Hippocampal formation (tissue), 2 donors: ENCODE results near the gene CCDC172.

Experiments
- DNase-seq, 2 donors: peaks; one replicate each; lab custom pipeline; 2025; lab: John Stamatoyannopoulos, UW

The CCDC172 gene

GRCh38 chr10:116324227-116324950 lies at the start of gene CCDC172:
CCDC172 (plus strand) TSS chr10:116324448; CDS start chr10:116325012, 564 bp downstream.
- DNase-seq, result no peak

GRCh38 chr10:116276981-116277380 lies 47.3 kb upstream of the CCDC172 start:
- DNase-seq, result no peak

GRCh38 chr10:116278846-116279245 lies 45.4 kb upstream of the CCDC172 start:
- no peak for DNase-seq

- no peak for DNase-seq
Observed at GRCh38 chr10:116281775-116282174, 42.5 kb upstream of the CCDC172 start.

GRCh38 chr10:116286626-116287200 lies 37.5 kb upstream of the CCDC172 start:
- DNase-seq, result no peak

GRCh38 chr10:116287906-116288501 lies 36.2 kb upstream of the CCDC172 start:
- DNase-seq, result peak; percentile 13 to 74

- no peak for DNase-seq
Observed at GRCh38 chr10:116289652-116290051, 34.6 kb upstream of the CCDC172 start.

- DNase-seq, result no peak
Observed at GRCh38 chr10:116292493-116292892, 31.8 kb upstream of the CCDC172 start.

GRCh38 chr10:116296291-116296721 lies 27.9 kb upstream of the CCDC172 start:
- DNase-seq, result no peak

- no peak for DNase-seq
Observed at GRCh38 chr10:116298586-116298985, 25.7 kb upstream of the CCDC172 start.

GRCh38 chr10:116300542-116300941 lies 23.7 kb upstream of the CCDC172 start:
- no peak for DNase-seq

GRCh38 chr10:116304923-116305322 lies 19.3 kb upstream of the CCDC172 start:
- DNase-seq, result no peak

- DNase-seq, result no peak
Observed at GRCh38 chr10:116306847-116307246, 17.4 kb upstream of the CCDC172 start.

- DNase-seq, result no peak
Observed at GRCh38 chr10:116307455-116307854, 16.8 kb upstream of the CCDC172 start.

- no peak for DNase-seq
Observed at GRCh38 chr10:116311016-116311415, 13.2 kb upstream of the CCDC172 start.

- DNase-seq, result no peak
Observed at GRCh38 chr10:116311706-116312490, 12.3 kb upstream of the CCDC172 start.

GRCh38 chr10:116312548-116312947 lies 11.7 kb upstream of the CCDC172 start:
- DNase-seq, result peak in 1 of 2 donors; percentile 53

GRCh38 chr10:116316503-116316902 lies 7.7 kb upstream of the CCDC172 start:
- no peak for DNase-seq

- no peak for DNase-seq
Observed at GRCh38 chr10:116324951-116325635, 845 bp downstream of the CCDC172 start.

- no peak for DNase-seq
Observed at GRCh38 chr10:116325987-116326386, 1.7 kb downstream of the CCDC172 start.

GRCh38 chr10:116329153-116329552 lies 4.9 kb downstream of the CCDC172 start:
- no peak for DNase-seq

GRCh38 chr10:116331815-116332214 lies 7.6 kb downstream of the CCDC172 start:
- no peak for DNase-seq
